ENCODE data around the gene FILIP1. TPM values are rescaled to one million over a fixed set of nuclear protein-coding genes. Genes with fewer than 3 reads are reported as not detected.

The FILIP1 gene
- total RNA-seq, 4 donors from 2014 or later: 2.2 to 9.3 (median 5.1) TPM

- Histone ChIP-seq H3K36me3 (no peaks in the 10 kb centered on the region), H3K27me3 (no peaks in the 10 kb centered on the region), H3K4me3 (replicated peaks in 1 of 3) (no peak overlapping the region), H3K27ac (no peak overlapping the region), H3K9me3 (no peaks in the 10 kb centered on the region), H3K4me1 (peaks cover 5 to 8% of the 10 kb centered on the region in 2 donors)
- no peak for DNase-seq
- no peak for TF ChIP-seq CTCF (IDR thresholded peaks at IDR 0.05)
- TF ChIP-seq POLR2A (IDR thresholded peaks at IDR 0.05): no peak
- WGBS, 2 donors: 46 to 70% methylated on average over 1 of the region's 1 CpG
- intact Hi-C loops (cut with DNase I): no loop called here
Observed at GRCh38 chr6:75463908-75464307, 29.7 kb downstream of the FILIP1 start.

DNA sequence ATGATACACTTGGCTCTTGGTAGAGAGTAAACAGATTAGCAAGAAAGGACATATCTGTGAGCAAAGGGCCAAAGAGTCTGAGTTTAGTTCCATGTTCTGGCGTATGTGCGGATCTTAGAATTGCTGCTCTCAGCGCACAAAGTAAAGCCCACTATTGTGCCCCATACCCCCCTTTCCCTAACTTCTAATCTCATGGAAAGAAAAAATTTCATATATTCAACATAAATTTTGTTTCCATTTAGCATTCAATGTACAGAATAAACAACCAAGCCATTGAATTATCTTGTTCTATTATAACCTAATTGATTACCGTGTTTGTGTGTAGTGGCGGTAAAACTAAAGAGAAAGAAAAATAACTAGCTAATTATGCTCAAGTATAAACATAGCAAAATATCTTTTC, 30.5 kb downstream of the FILIP1 start:
- 90 to 93% methylated on average over 5 of the region's 5 CpGs for WGBS, 2 donors
- intact Hi-C loops (cut with DNase I): no loop called here
- H3K27me3 ChIP-seq: no peaks in the 10 kb centered on the region
- TF ChIP-seq CTCF (IDR thresholded peaks at IDR 0.05) (no peak), POLR2A (IDR thresholded peaks at IDR 0.05) (no peak)
- no peaks in the 10 kb centered on the region for H3K36me3 ChIP-seq
- no peak for DNase-seq
- no peaks in the 10 kb centered on the region for H3K9me3 ChIP-seq
- peaks cover 5 to 8% of the 10 kb centered on the region in 2 donors for H3K4me1 ChIP-seq
- H3K4me3 ChIP-seq (replicated peaks in 1 of 3): no peak overlapping the region
- H3K27ac ChIP-seq: no peak overlapping the region

DNA sequence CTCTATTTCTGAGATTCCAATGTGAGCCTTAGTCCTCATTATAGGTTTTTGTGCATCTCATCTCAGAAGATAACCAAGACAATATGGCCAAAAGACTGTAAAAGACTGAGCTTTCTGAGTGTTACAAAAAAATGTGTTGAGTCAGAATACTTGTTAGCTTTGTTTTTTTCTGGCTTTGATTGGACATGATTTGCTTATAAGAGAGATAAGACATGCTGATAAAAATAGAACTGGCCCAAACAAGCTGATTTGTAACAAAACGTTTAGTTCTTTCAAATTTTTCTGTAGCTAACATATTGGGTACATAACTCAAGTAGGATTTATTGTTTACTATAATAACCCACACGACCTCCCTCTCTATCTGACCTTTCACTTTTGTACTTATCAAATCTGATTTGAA, 32.9 kb downstream of the FILIP1 start:
- 46 to 50% methylated on average over 2 of the region's 2 CpGs for WGBS, 2 donors
- Histone ChIP-seq H3K27ac (peak overlapping the region in 1 of 3 donors; percentile 47), H3K4me1 (peaks cover 5 to 8% of the 10 kb centered on the region in 2 donors), H3K27me3 (no peaks in the 10 kb centered on the region), H3K9me3 (no peaks in the 10 kb centered on the region), H3K36me3 (no peaks in the 10 kb centered on the region), H3K4me3 (replicated peaks in 1 of 3) (no peak overlapping the region)
- intact Hi-C loops (cut with DNase I): no loop called here
- no peak for DNase-seq
- TF ChIP-seq CTCF (IDR thresholded peaks at IDR 0.05) (no peak), POLR2A (IDR thresholded peaks at IDR 0.05) (no peak)

- Histone ChIP-seq H3K27me3 (no peaks in the 10 kb centered on the region), H3K4me1 (peaks cover 5 to 8% of the 10 kb centered on the region in 2 donors), H3K27ac (no peak overlapping the region), H3K9me3 (no peaks in the 10 kb centered on the region), H3K4me3 (replicated peaks in 1 of 3) (no peak overlapping the region), H3K36me3 (no peaks in the 10 kb centered on the region)
- intact Hi-C loops (cut with DNase I): no loop called here
- WGBS, 2 donors: 74 to 83% methylated on average over 4 of the region's 4 CpGs
- DNase-seq: no peak
- no peak for TF ChIP-seq POLR2A (IDR thresholded peaks at IDR 0.05)
- TF ChIP-seq CTCF (IDR thresholded peaks at IDR 0.05): no peak
Observed at GRCh38 chr6:75458895-75459294, 34.7 kb downstream of the FILIP1 start.

- TF ChIP-seq CTCF (IDR thresholded peaks at IDR 0.05): no peak
- Histone ChIP-seq H3K27me3 (no peaks in the 10 kb centered on the region), H3K36me3 (no peaks in the 10 kb centered on the region), H3K27ac (no peak overlapping the region), H3K4me1 (peaks cover 4 to 8% of the 10 kb centered on the region in 2 donors), H3K4me3 (replicated peaks in 1 of 3) (no peak overlapping the region), H3K9me3 (no peaks in the 10 kb centered on the region)
- 96% methylated on average over 3 of the region's 3 CpGs for WGBS, 2 donors
- intact Hi-C loops (cut with DNase I): no loop called here
- DNase-seq: no peak
Observed at GRCh38 chr6:75450903-75451302, 42.7 kb downstream of the FILIP1 start.
